Measurements from ENCODE around the gene S100A10. TPM values are rescaled to one million over a fixed set of nuclear protein-coding genes. Genes with fewer than 3 reads are reported as not detected.

Gene S100A10
- total RNA-seq, 1 experiment from 2014 or later: 400 TPM

DNA sequence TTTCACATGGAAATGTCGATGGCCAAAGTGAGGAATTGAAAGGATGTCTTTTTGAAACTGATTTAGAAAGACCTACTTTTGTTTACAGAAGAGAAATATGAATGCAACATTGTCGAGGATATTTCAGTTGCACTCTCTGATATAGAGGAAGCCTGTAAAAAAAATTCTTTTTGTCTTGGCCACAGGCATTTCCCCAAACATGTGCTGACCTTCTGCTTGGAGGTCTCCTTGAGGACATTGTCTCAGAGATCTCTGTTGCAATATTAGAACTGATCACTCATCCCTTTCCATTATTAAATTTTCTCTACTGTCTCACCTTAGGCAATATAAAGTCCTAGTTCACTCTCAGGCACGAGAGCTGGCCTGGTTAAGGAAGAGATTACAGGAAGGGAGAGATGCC, 27.2 kb upstream of the S100A10 start:
- Histone ChIP-seq H3K27ac (ENCODE audit: low read length) (no peak overlapping the region), H3K4me2 (ENCODE audit: low read length) (no peak overlapping the region), H3K9me2 (replicated peaks; ENCODE audit: low read length) (no peaks in the 10 kb centered on the region), H2AFZ (ENCODE audit: low read length) (no peak overlapping the region), H3K36me3 (ENCODE audit: low read depth, low read length) (no peaks in the 10 kb centered on the region), H3K27me3 (ENCODE audit: low read length) (no peaks in the 10 kb centered on the region), H3F3A (ENCODE audit: low read length, unreplicated experiment) (no peaks in the 10 kb centered on the region), H3K4me1 (ENCODE audit: insufficient read depth, low read length) (peaks cover 21% of the 10 kb centered on the region), H3K9me3 (ENCODE audit: low read length) (no peaks in the 10 kb centered on the region), H3K79me2 (ENCODE audit: low read length) (no peaks in the 10 kb centered on the region), H4K20me1 (ENCODE audit: low read length) (no peaks in the 10 kb centered on the region), H3K4me3 (ENCODE audit: low read length) (no peak overlapping the region), H3K9ac (ENCODE audit: low read length) (no peak overlapping the region)
- TF ChIP-seq EZH2 (IDR thresholded peaks at IDR 0.05; ENCODE audit: low read length, unreplicated experiment): no peak
- TF ChIP-seq EZH2phosphoT487 (IDR thresholded peaks at IDR 0.05; ENCODE audit: borderline replicate concordance, low read length): no peak
- TF ChIP-seq CTCF (conservative IDR thresholded peaks at IDR 0.05; ENCODE audit: low read depth, low read length): no peak
- intact Hi-C loops (cut with micrococcal nuclease): no loop called here
- no peak for DNase-seq
- no TSS peak for BruUV-seq (replicated peaks)
- no peak for ATAC-seq
- CTCF ChIA-PET: no interaction called here
- POLR2A ChIA-PET (ENCODE audit: unreplicated experiment): no interaction called here

DNA sequence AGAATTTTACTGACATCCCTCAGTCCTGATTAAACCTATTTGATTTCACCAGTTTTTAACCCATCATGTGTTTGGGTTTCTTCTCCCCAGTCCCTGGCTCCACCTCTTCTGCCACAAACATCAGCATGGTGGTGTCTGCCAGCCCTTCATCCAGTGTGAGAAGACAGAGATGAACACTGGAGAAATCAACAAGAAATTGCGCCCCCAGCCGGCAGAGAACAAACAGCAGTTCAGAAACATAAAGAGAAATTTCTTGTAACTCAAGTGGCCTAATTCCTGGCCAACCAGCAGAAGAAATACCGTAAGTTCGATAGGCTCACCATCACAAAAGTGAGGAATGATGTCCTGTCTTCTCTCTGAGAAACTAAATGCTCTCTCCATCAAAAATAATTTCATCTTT, 24.9 kb upstream of the S100A10 start:
- Histone ChIP-seq H3K79me2 (ENCODE audit: low read length) (no peaks in the 10 kb centered on the region), H3K36me3 (ENCODE audit: low read depth, low read length) (no peaks in the 10 kb centered on the region), H4K20me1 (ENCODE audit: low read length) (no peaks in the 10 kb centered on the region), H3K27me3 (ENCODE audit: low read length) (no peaks in the 10 kb centered on the region), H3K9me2 (replicated peaks; ENCODE audit: low read length) (no peaks in the 10 kb centered on the region), H3K9ac (ENCODE audit: low read length) (no peak overlapping the region), H3K9me3 (ENCODE audit: low read length) (no peaks in the 10 kb centered on the region), H3K4me2 (ENCODE audit: low read length) (no peak overlapping the region), H2AFZ (ENCODE audit: low read length) (no peak overlapping the region), H3F3A (ENCODE audit: low read length, unreplicated experiment) (no peaks in the 10 kb centered on the region), H3K4me3 (ENCODE audit: low read length) (no peak overlapping the region), H3K27ac (ENCODE audit: low read length) (no peak overlapping the region), H3K4me1 (ENCODE audit: insufficient read depth, low read length) (peaks cover 11% of the 10 kb centered on the region)
- TF ChIP-seq CTCF (conservative IDR thresholded peaks at IDR 0.05; ENCODE audit: low read depth, low read length): peak; percentile 57
- TF ChIP-seq EZH2phosphoT487 (IDR thresholded peaks at IDR 0.05; ENCODE audit: borderline replicate concordance, low read length): no peak
- BruUV-seq (replicated peaks): no TSS peak
- peak; percentile 37 for DNase-seq
- intact Hi-C loops (cut with micrococcal nuclease): no loop called here
- ATAC-seq: no peak
- ChIA-PET CTCF (no interaction called here), POLR2A (ENCODE audit: unreplicated experiment) (no interaction called here)

DNA sequence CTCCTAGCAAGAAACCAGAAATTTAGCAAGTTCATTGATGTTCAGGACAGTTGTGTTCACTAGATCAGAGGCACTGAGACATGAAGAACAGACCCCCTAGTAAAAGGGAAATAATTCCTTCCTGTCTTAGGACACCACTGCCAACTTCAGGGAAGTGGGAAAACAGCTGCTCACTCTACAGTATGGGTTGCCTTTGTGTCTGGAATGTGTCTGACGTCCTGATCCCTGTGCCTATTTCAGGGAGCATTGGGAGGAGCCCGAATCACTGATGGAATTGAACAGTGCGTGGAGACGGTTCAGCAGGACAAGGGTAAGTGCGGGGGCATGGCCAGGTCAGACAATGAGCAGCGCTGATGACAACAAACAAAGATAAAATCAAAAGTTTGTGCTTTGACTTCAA, 22.1 kb upstream of the S100A10 start:
- ChIA-PET CTCF (interaction anchor here (1.4 kb wide), 1 partner anchor 19 kb away, joined by 5 read pairs; no protein-coding TSS in a partner anchor), POLR2A (ENCODE audit: unreplicated experiment) (no interaction called here)
- Histone ChIP-seq H3K9ac (ENCODE audit: low read length) (no peak overlapping the region), H3K27me3 (ENCODE audit: low read length) (no peaks in the 10 kb centered on the region), H3K27ac (ENCODE audit: low read length) (no peak overlapping the region), H3F3A (ENCODE audit: low read length, unreplicated experiment) (no peaks in the 10 kb centered on the region), H3K9me2 (replicated peaks; ENCODE audit: low read length) (no peaks in the 10 kb centered on the region), H3K4me1 (ENCODE audit: insufficient read depth, low read length) (peaks cover 10% of the 10 kb centered on the region), H3K9me3 (ENCODE audit: low read length) (no peaks in the 10 kb centered on the region), H3K4me2 (ENCODE audit: low read length) (no peak overlapping the region), H4K20me1 (ENCODE audit: low read length) (no peaks in the 10 kb centered on the region), H3K79me2 (ENCODE audit: low read length) (no peaks in the 10 kb centered on the region), H2AFZ (ENCODE audit: low read length) (no peak overlapping the region), H3K4me3 (ENCODE audit: low read length) (no peak overlapping the region), H3K36me3 (ENCODE audit: low read depth, low read length) (no peaks in the 10 kb centered on the region)
- intact Hi-C loops (cut with micrococcal nuclease): no loop called here
- BruUV-seq (replicated peaks): no TSS peak
- DNase-seq (no peak), ATAC-seq (no peak)
- TF ChIP-seq EZH2phosphoT487 (IDR thresholded peaks at IDR 0.05; ENCODE audit: borderline replicate concordance, low read length) (no peak), EZH2 (IDR thresholded peaks at IDR 0.05; ENCODE audit: low read length, unreplicated experiment) (no peak), CTCF (conservative IDR thresholded peaks at IDR 0.05; ENCODE audit: low read depth, low read length) (no peak)

Measured in PC-3 (cell line).